ENCODE measurements around the gene MANBA. TPM values are rescaled to one million over a fixed set of nuclear protein-coding genes. Genes with fewer than 3 reads are reported as not detected.

MANBA gene
- total and polyA plus RNA-seq, 2 of the 13 experiments (the other 11 are each of a cell fraction or from before 2014, with no cell fraction given), result 11.7 to 33.3 TPM

DNA sequence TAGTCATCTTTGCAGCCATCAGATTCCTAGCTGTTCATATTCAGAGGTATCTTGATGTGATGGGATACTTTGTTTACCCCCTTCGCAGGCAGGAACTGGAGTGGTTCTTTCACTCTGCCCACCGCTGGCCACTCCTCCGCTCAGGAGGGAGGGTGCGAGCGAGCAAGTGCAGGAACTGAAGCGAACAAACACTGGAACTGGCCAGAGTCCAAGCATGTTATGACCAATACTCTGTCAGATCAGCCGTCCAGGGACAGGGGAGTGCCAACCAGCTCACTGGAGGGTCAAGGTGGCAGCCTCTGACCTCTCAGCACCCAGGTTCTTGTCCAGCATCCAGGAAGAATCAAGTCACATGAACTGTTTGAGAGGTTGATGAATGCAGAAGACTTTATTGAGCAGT lies 18.0 kb upstream of the MANBA start (continued):
- TF ChIP-seq MEIS1 (CRISPR knock-in tag; IDR thresholded peaks at IDR 0.05; ENCODE audit: borderline replicate concordance) (peak; percentile 71; the same call in 1 of the 2 replicates), KLF16 (CRISPR knock-in tag; IDR thresholded peaks at IDR 0.05) (no peak), KDM6A (CRISPR knock-in tag; IDR thresholded peaks at IDR 0.05; ENCODE audit: low read depth) (no peak), TEAD3 (CRISPR knock-in tag; optimal IDR thresholded peaks at IDR 0.05; ENCODE audit: borderline replicate concordance) (peak; percentile 47), FOXA3 (CRISPR knock-in tag; IDR thresholded peaks at IDR 0.05) (peak; percentile 53), LCORL (IDR thresholded peaks at IDR 0.05) (no peak), LCORL (CRISPR knock-in tag; IDR thresholded peaks at IDR 0.05) (0 out of 2 replicates have a peak, but pooled peaks have one; percentile 38), ZNF292 (CRISPR knock-in tag; IDR thresholded peaks at IDR 0.05; ENCODE audit: borderline replicate concordance, low read depth) (peak; percentile 89; the same call in 1 of the 2 replicates), NR2F1 (CRISPR knock-in tag; IDR thresholded peaks at IDR 0.05) (peak; percentile 82 to 87), KMT2A (CRISPR knock-in tag; IDR thresholded peaks at IDR 0.05) (0 out of 2 replicates have a peak, but pooled peaks have one; percentile 35), ZNF205 (CRISPR knock-in tag; IDR thresholded peaks at IDR 0.05) (peak; percentile 90), THRA (CRISPR knock-in tag; IDR thresholded peaks at IDR 0.05; ENCODE audit: borderline replicate concordance) (0 out of 2 replicates have a peak, but pooled peaks have one; percentile 16), ZNF460 (CRISPR knock-in tag; IDR thresholded peaks at IDR 0.05; ENCODE audit: borderline replicate concordance) (no peak), EP300 (IDR thresholded peaks at IDR 0.05; ENCODE audit: low read depth in 2 of 2, low read length in 2 of 2) (no peak), EP300 (CRISPR knock-in tag; IDR thresholded peaks at IDR 0.05; ENCODE audit: borderline replicate concordance) (no peak), POGZ (CRISPR knock-in tag; IDR thresholded peaks at IDR 0.05) (peak; percentile 80), ZNF780A (CRISPR knock-in tag; IDR thresholded peaks at IDR 0.05) (no peak), ZNF33B (CRISPR knock-in tag; IDR thresholded peaks at IDR 0.05) (0 out of 2 replicates have a peak, but pooled peaks have one; percentile 34), ZNF547 (CRISPR knock-in tag; IDR thresholded peaks at IDR 0.05) (0 out of 2 replicates have a peak, but pooled peaks have one; percentile 24), ZNF350 (CRISPR knock-in tag; IDR thresholded peaks at IDR 0.05; ENCODE audit: borderline replicate concordance, low read depth) (peak; percentile 34; the same call in 1 of the 2 replicates), FOXA1 (IDR thresholded peaks at IDR 0.05) (no peak), FOXA1 (CRISPR knock-in tag; IDR thresholded peaks at IDR 0.05) (0 out of 2 replicates have a peak, but pooled peaks have one; percentile 22), FOSL2 (CRISPR knock-in tag; IDR thresholded peaks at IDR 0.05) (peak; percentile 65), ZNF639 (CRISPR knock-in tag; conservative IDR thresholded peaks at IDR 0.05) (no peak), NONO (IDR thresholded peaks at IDR 0.05) (no peak), NONO (CRISPR knock-in tag; conservative IDR thresholded peaks at IDR 0.05) (0 out of 2 replicates have a peak, but pooled peaks have one; percentile 32)
- TF ChIP-seq, protein P1, sequence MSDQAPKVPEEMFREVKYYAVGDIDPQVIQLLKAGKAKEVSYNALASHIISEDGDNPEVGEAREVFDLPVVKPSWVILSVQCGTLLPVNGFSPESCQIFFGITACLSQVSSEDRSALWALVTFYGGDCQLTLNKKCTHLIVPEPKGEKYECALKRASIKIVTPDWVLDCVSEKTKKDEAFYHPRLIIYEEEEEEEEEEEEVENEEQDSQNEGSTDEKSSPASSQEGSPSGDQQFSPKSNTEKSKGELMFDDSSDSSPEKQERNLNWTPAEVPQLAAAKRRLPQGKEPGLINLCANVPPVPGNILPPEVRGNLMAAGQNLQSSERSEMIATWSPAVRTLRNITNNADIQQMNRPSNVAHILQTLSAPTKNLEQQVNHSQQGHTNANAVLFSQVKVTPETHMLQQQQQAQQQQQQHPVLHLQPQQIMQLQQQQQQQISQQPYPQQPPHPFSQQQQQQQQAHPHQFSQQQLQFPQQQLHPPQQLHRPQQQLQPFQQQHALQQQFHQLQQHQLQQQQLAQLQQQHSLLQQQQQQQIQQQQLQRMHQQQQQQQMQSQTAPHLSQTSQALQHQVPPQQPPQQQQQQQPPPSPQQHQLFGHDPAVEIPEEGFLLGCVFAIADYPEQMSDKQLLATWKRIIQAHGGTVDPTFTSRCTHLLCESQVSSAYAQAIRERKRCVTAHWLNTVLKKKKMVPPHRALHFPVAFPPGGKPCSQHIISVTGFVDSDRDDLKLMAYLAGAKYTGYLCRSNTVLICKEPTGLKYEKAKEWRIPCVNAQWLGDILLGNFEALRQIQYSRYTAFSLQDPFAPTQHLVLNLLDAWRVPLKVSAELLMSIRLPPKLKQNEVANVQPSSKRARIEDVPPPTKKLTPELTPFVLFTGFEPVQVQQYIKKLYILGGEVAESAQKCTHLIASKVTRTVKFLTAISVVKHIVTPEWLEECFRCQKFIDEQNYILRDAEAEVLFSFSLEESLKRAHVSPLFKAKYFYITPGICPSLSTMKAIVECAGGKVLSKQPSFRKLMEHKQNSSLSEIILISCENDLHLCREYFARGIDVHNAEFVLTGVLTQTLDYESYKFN (CRISPR knock-in tag; conservative IDR thresholded peaks at IDR 0.05), result peak; percentile 65
